ENCODE measurements around the gene ZNF44.

- TF ChIP-seq, protein P1, sequence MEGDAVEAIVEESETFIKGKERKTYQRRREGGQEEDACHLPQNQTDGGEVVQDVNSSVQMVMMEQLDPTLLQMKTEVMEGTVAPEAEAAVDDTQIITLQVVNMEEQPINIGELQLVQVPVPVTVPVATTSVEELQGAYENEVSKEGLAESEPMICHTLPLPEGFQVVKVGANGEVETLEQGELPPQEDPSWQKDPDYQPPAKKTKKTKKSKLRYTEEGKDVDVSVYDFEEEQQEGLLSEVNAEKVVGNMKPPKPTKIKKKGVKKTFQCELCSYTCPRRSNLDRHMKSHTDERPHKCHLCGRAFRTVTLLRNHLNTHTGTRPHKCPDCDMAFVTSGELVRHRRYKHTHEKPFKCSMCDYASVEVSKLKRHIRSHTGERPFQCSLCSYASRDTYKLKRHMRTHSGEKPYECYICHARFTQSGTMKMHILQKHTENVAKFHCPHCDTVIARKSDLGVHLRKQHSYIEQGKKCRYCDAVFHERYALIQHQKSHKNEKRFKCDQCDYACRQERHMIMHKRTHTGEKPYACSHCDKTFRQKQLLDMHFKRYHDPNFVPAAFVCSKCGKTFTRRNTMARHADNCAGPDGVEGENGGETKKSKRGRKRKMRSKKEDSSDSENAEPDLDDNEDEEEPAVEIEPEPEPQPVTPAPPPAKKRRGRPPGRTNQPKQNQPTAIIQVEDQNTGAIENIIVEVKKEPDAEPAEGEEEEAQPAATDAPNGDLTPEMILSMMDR (IDR thresholded peaks at IDR 0.05) = no peak
- TF ChIP-seq ZFX (IDR thresholded peaks at IDR 0.05; ENCODE audit: borderline replicate concordance) = no peak
Measured at GRCh38 chr19:12222980-12223630, 71.6 kb downstream of the ZNF44 start.

Measured in 22Rv1 (cell line).